Aorta (tissue), 5 donors: ENCODE data around the gene PIK3R1. TPM values are rescaled to one million over a fixed set of nuclear protein-coding genes. Genes with fewer than 3 reads are reported as not detected.
A peak's percentile ranks its signal among the peaks of the same experiment; 100 is the strongest.

Experiments used
- ATAC-seq: fragments of 200-7000 bp; cut with Tn5 transposase; one replicate; pipeline ENCODE4 v1.9.1; 2022; ENCODE audit warnings: moderate library complexity; ENCODE audit not compliant: low FRiP score
- DNase-seq, 2 donors: peaks; one replicate each; pipeline ENCODE4 v3.0.0-alpha.2; 2020
- H3K27ac ChIP-seq, 2 donors: one replicate each; pipeline ENCODE4 v1.5.1; 2013; ENCODE audit warnings: low read length in 2 of 2, mild to moderate bottlenecking in 2 of 2, moderate library complexity in 2 of 2, control low read depth in 1 of 2, inconsistent platforms in 1 of 2, low read depth in 1 of 2
- H3K27me3 ChIP-seq, 2 donors: one replicate each; pipeline ENCODE4 v1.6.1; 2013; ENCODE audit warnings: control low read depth in 1 of 2, low read length in 1 of 2, mild to moderate bottlenecking in 1 of 2, moderate library complexity in 1 of 2; ENCODE audit not compliant: insufficient read depth in 2 of 2, control insufficient read depth in 1 of 2
- H3K36me3 ChIP-seq, 2 donors: one replicate each; pipeline ENCODE4 v1.6.1; 2013; ENCODE audit warnings: control low read depth in 1 of 2, low read length in 1 of 2, mild to moderate bottlenecking in 1 of 2; ENCODE audit not compliant: insufficient read depth in 2 of 2, control insufficient read depth in 1 of 2
- H3K4me1 ChIP-seq, 2 donors: one replicate each; pipeline ENCODE4 v1.6.1; 2013; ENCODE audit warnings: low read length in 2 of 2, control low read depth in 1 of 2, mild to moderate bottlenecking in 1 of 2, moderate library complexity in 1 of 2; ENCODE audit not compliant: insufficient read depth in 2 of 2, control insufficient read depth in 1 of 2
- H3K4me3 ChIP-seq, 2 donors: one replicate each; pipeline ENCODE4 v1.5.1; 2013; ENCODE audit warnings: low read length in 2 of 2, control low read depth in 1 of 2, mild to moderate bottlenecking in 1 of 2
- H3K9me3 ChIP-seq: one replicate; pipeline ENCODE4 v1.6.1; 2013; ENCODE audit warnings: mild to moderate bottlenecking, low read length; ENCODE audit not compliant: control insufficient read depth
- WGBS, 2 donors: extraction: QIAGEN DNeasy Blood & Tissue Kit; methylation state at CpG; one replicate each; pipeline ENCODE4 v1.1.7; 2013; 5-methylcytosine and 5-hydroxymethylcytosine counted together
- intact Hi-C, 2 donors: fragments of 100-400 bp; cut with DNase I; formaldehyde crosslinking; loops; one replicate each; pipeline versions ENCODE4 v1.14.2 to v1.15.0; 2022
- polyA plus RNA-seq, 2 donors: library from polyadenylated mRNA; stranded (reverse); fragments of 200-250 nt; gene quantifications; one replicate each; pipeline ENCODE4 v1.2.3, GENCODE V29; 2013
- total RNA-seq, 2 donors: library from RNA; stranded (reverse); fragmentation: NEBNext Ultra II Directional; extraction: Animal tissue kit (Norgen Biotek cat#: 25700); gene quantifications; one replicate each; pipeline ENCODE4 v1.2.1, GENCODE V29; 2021
- donor health status: healthy with polysubstance abuse.
- donor health status: Bipolar disorder and iron deficiency.
- donor health status: DM: no; HTN: no; CAD: no.
- donor health status: DM: no; HTN: no; CAD: no.
- donor health status: DM: yes; HTN: yes; CAD: no.

The PIK3R1 gene
- total and polyA plus RNA-seq, 4 donors, result 12.3 to 132 (median 43.3) TPM

DNA sequence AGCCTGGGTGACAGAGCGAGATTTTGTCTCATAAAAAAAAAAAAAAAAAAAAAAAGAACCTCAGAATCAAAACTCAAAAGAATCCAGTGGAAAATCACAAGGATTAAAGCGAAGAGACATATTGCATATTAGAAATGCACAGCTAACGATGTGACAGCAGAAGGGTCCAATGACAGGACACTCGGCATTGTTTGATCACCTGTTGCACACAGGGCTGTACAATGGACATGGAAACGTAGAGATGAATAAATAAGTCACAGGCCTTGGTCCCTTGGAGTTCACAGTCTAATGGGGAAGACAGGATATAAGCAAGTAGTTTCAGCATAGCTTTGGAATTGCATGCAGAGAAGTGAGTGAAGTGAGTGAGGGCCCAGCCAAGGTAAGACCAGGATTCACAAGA is 25.9 kb upstream of the PIK3R1 start:
- WGBS, 2 donors, result 97% methylated on average over 5 of the region's 5 CpGs
- Histone ChIP-seq H3K9me3 (no peaks in the 10 kb centered on the region), H3K4me1 (peaks cover 5 to 11% of the 10 kb centered on the region in 2 donors), H3K4me3 (no peak overlapping the region), H3K27me3 (no peaks in the 10 kb centered on the region), H3K27ac (no peak overlapping the region), H3K36me3 (no peaks in the 10 kb centered on the region)
- intact Hi-C loops, result no loop called here
- no peak for ATAC-seq
- DNase-seq, result no peak

DNA sequence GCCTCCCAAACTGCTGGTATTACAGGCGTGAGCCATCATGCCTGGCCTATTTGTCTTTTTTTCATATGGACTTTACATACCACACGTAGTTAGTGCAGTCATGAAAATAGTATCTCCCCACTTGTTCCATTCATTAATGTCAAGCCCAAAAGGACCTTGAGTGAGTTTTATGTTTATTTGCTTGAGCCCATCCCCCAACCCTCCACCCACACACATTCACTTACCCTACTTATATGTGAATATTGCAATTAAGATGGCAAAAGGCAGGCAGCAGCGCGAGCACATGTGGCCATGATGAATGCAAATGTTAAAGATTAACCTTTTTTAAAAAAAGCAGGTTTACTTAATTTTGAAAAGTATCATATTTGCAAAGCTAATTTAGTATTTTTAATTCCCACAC is 24.9 kb upstream of the PIK3R1 start:
- WGBS, 2 donors, result 98 to 99% methylated on average over 4 of the region's 4 CpGs
- intact Hi-C loops, result no loop called here
- Histone ChIP-seq H3K27me3 (no peaks in the 10 kb centered on the region), H3K4me1 (peaks cover 5 to 11% of the 10 kb centered on the region in 2 donors), H3K27ac (no peak overlapping the region), H3K9me3 (no peaks in the 10 kb centered on the region), H3K4me3 (no peak overlapping the region), H3K36me3 (no peaks in the 10 kb centered on the region)
- ATAC-seq, result no peak
- DNase-seq, result no peak

DNA sequence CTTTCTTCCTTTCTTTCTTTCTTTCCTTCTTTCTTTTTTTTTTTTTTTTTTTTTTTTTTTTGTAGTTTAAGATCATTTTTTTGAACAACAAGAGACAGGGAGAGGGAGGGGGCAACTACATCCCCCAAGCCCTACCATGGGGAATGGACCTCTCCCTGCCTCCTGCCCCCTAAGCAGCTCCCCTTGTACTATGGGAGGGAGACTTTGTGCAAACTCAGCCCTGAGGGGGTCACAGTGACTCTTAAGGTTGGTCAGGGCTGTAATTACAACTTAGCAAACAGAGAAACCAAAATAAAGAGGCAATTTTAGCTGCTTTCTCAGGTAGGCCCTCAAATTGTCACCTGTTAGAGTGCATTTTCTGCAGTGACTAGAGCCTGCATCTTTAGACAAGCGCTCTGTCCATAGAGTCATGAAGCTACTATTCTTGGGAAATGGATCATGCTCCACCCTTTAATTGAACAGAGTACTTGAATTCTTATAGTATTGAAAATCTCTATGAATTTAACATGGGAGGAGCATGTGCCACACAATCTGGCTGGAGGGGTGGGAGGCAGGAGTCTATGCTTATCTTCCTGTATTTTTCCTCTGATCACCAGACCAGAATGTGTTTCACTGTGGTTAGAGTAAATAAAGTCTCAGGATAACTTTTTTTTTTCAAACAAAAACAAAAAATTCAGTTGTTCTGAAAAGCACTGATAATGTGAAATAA is 24.3 kb upstream of the PIK3R1 start:
- no peaks in the 10 kb centered on the region for H3K27me3 ChIP-seq
- intact Hi-C loops, result no loop called here
- no peak for DNase-seq
- no peaks in the 10 kb centered on the region for H3K36me3 ChIP-seq
- no peak for ATAC-seq
- WGBS, 2 donors, result 96 to 100% methylated on average over 1 of the region's 1 CpG
- no peak overlapping the region for H3K4me3 ChIP-seq
- H3K9me3 ChIP-seq, result no peaks in the 10 kb centered on the region
- H3K27ac ChIP-seq, result no peak overlapping the region
- peaks cover 5 to 11% of the 10 kb centered on the region in 2 donors for H3K4me1 ChIP-seq

DNA sequence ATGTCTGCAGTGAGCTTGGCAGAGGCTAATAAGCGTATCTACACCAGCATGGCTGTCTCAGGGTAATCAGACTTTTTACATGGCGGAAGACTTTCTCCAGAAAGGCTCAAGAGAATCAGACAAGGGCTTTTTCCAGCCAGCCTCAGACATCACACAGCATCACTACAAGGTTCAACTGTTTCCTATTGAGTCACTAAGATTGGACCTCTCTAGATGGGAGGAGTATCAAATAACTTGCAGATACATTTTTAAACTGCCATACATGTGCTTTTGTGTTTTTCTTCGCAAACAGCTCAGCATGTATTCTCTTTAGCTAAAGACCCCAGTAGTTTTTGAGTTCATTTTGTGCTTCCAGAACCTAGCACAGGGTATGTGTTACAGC is 22.9 kb upstream of the PIK3R1 start:
- 28 to 36% methylated on average over 3 of the region's 3 CpGs for WGBS, 2 donors
- ATAC-seq, result peak; percentile 8
- no peak for DNase-seq
- intact Hi-C loops, result no loop called here
- Histone ChIP-seq H3K4me3 (no peak overlapping the region), H3K27me3 (no peaks in the 10 kb centered on the region), H3K36me3 (no peaks in the 10 kb centered on the region), H3K27ac (peak overlapping the region; percentile 57 to 96), H3K9me3 (no peaks in the 10 kb centered on the region), H3K4me1 (peaks cover 5 to 11% of the 10 kb centered on the region in 2 donors)

DNA sequence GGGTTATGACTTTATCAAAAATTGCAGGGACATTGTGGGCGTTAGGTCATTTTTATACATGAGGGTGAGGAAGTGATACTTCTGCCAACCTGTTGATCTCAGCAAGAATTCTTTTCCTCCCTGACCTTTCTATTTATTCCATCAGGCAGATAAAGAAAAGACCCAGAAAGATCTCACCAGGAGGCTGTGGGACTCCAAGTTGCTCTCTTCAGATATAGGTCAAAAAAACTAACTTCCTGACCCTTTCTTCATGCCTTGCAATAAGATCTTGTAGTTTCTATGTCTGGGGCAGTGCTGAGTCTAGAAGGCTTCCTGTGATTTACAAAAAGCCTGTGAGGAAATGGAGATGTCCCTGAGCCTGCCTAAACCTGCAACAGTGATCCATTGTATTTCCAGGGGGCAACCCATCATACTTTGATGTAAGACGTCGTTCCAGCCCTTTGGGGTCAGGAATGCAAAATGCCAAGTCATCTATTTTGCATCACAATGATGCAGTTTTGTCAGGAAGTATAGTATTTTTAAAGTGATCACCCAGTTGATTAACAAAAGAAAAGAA is 22.0 kb upstream of the PIK3R1 start:
- Histone ChIP-seq H3K27me3 (no peaks in the 10 kb centered on the region), H3K36me3 (no peaks in the 10 kb centered on the region), H3K27ac (no peak overlapping the region), H3K4me3 (no peak overlapping the region), H3K4me1 (peaks cover 5 to 11% of the 10 kb centered on the region in 2 donors), H3K9me3 (no peaks in the 10 kb centered on the region)
- intact Hi-C loops, result no loop called here
- WGBS, 2 donors, result 26 to 34% methylated on average over 3 of the region's 3 CpGs
- ATAC-seq, result no peak
- DNase-seq, result no peak

DNA sequence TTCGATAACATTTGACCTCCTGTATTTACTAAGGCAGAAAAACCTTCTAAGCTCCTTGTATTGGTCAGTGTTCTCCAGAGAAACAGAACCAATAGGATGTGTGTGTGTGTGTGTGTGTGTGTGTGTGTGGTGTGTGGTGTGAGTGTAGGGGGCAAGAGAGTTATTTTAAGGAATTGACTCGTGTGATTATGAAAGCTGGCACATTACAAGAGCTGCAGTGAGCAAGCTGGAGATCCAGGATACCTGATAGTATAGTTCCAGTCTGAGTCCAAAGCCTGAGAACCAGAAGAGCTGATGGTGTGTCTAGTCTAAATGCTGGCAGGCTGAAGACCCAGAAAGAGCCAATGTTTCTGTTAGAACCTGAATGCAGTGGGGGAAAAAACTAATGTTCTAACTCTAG is 21.2 kb upstream of the PIK3R1 start:
- Histone ChIP-seq H3K36me3 (no peaks in the 10 kb centered on the region), H3K4me1 (peaks cover 5 to 11% of the 10 kb centered on the region in 2 donors), H3K27ac (no peak overlapping the region), H3K27me3 (no peaks in the 10 kb centered on the region), H3K9me3 (no peaks in the 10 kb centered on the region), H3K4me3 (no peak overlapping the region)
- intact Hi-C loops, result no loop called here
- ATAC-seq, result no peak
- no peak for DNase-seq
- 47 to 49% methylated on average over 2 of the region's 2 CpGs for WGBS, 2 donors

DNA sequence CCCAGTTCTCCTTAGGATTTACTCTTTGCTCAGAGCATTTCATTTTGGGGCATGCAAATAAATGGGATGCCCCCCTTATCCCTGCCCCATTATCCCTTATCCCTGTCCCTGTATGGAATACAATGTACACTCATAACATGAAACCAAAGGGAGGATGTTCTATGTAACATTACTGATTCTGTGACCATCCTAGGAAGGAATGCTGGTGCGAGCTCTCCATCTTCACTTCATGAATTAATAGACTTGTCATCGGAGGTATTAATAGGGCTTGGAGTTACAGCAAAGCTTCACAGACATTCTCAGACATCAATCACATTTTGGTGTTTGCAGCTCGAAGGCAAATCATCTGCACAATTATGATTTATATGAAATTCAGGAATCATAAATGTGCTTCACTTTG is 20.4 kb upstream of the PIK3R1 start:
- intact Hi-C loops, result no loop called here
- H3K27ac ChIP-seq, result no peak overlapping the region
- H3K36me3 ChIP-seq, result no peaks in the 10 kb centered on the region
- H3K27me3 ChIP-seq, result no peaks in the 10 kb centered on the region
- no peak for DNase-seq
- no peak for ATAC-seq
- no peak overlapping the region for H3K4me3 ChIP-seq
- 84 to 92% methylated on average over 3 of the region's 3 CpGs for WGBS, 2 donors
- H3K9me3 ChIP-seq, result no peaks in the 10 kb centered on the region
- H3K4me1 ChIP-seq, result peaks cover 5 to 11% of the 10 kb centered on the region in 2 donors

DNA sequence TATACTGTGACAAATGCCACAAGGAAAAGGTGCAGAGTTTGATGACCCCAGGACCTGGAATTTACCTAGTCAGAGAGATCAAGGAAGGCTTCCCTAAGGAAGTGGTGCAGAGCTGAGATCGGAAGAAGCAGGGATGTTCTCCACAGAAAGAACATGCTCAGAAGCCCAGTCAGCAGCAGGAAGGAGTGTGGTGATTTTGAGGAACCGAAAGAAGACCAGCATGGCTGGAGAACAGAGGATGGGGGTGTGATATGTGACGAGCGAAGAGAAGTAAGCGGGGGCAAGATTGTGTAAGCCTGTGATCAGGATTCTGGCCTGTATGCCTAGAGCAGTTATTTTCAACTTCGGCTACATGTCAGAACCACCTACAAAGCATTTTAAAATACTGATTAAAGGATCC is 18.7 kb upstream of the PIK3R1 start:
- H3K4me1 ChIP-seq, result peaks cover 5 to 11% of the 10 kb centered on the region in 2 donors
- DNase-seq (peak in 1 of 2 donors; percentile 69), ATAC-seq (no peak)
- H3K27ac ChIP-seq, result no peak overlapping the region
- H3K36me3 ChIP-seq, result no peaks in the 10 kb centered on the region
- intact Hi-C loops, result no loop called here
- WGBS, 2 donors, result 93 to 96% methylated on average over 6 of the region's 6 CpGs
- no peaks in the 10 kb centered on the region for H3K27me3 ChIP-seq
- no peak overlapping the region for H3K4me3 ChIP-seq
- no peaks in the 10 kb centered on the region for H3K9me3 ChIP-seq

DNA sequence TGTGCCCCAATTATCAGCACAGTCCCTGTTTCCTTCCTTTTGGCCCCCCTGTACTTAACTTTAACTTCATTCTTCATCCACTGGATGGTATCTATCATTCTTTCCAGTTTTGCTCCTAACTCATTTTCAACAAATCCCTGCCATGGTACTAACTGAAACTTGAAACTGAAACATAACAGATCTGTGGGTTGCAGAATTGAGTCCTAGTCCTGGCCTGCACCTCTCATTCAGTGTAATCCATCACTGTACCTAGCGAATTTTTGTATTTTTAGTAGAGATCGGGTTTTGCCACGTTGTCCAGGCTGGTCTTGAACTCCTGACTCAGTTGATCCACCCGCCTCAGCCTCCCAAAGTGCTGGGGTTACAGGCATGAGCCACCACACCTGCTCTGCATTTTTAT is 15.3 kb upstream of the PIK3R1 start:
- no peaks in the 10 kb centered on the region for H3K36me3 ChIP-seq
- DNase-seq, result no peak
- 92 to 93% methylated on average over 4 of the region's 4 CpGs for WGBS, 2 donors
- no peak overlapping the region for H3K27ac ChIP-seq
- no peak for ATAC-seq
- no peaks in the 10 kb centered on the region for H3K9me3 ChIP-seq
- no peak overlapping the region for H3K4me3 ChIP-seq
- intact Hi-C loops, result no loop called here
- no peaks in the 10 kb centered on the region for H3K4me1 ChIP-seq
- H3K27me3 ChIP-seq, result no peaks in the 10 kb centered on the region
